Activated CD4-positive, alpha-beta T cell treated with anti-CD3 and anti-CD28 coated beads, Interleukin-2, Interleukin-6, amounts not matched to agents 100 ng/mL and 50 ng/mL, durations not matched to agents 16 hours and 8 hours (primary cell): ENCODE measurements around the gene CDH4.
"Not testable (repeated sequence)": the region's sequence is repeated elsewhere in the genome, so short reads cannot be mapped to it uniquely, and the experiment has no call there.

Experiments
- DNase-seq: peaks from one replicate; pipeline ENCODE4 v3.0.0-alpha.2; 2020

CDH4 gene

GRCh38 chr20:61841966-61842365 lies 589.9 kb downstream of the CDH4 start:
- no peak for DNase-seq

GRCh38 chr20:61844621-61845020 lies 592.6 kb downstream of the CDH4 start:
- DNase-seq = no peak

GRCh38 chr20:61845233-61845671 lies 593.2 kb downstream of the CDH4 start:
- DNase-seq = no peak

- DNase-seq = no peak
These were observed 594.0 kb downstream of the CDH4 start for GRCh38 chr20:61846074-61846473.

GRCh38 chr20:61846741-61847419 lies 594.8 kb downstream of the CDH4 start:
- no peak for DNase-seq

- no peak for DNase-seq
These were observed 595.3 kb downstream of the CDH4 start for GRCh38 chr20:61847420-61847748.

- no peak for DNase-seq
These were observed 595.9 kb downstream of the CDH4 start for GRCh38 chr20:61847986-61848385.

- DNase-seq = no peak
These were observed 596.8 kb downstream of the CDH4 start for GRCh38 chr20:61848851-61849250.

GRCh38 chr20:61849376-61849775 lies 597.3 kb downstream of the CDH4 start:
- no peak for DNase-seq

GRCh38 chr20:61849822-61850221 lies 597.8 kb downstream of the CDH4 start:
- no peak for DNase-seq

- no peak for DNase-seq
These were observed 598.4 kb downstream of the CDH4 start for GRCh38 chr20:61850457-61850856.

GRCh38 chr20:61850926-61851900 lies 599.2 kb downstream of the CDH4 start:
- DNase-seq = no peak

GRCh38 chr20:61852268-61853072 lies 600.4 kb downstream of the CDH4 start:
- no peak for DNase-seq

GRCh38 chr20:61853073-61854005 lies 601.3 kb downstream of the CDH4 start:
- DNase-seq = no peak

- not testable (repeated sequence) for DNase-seq
These were observed 602.5 kb downstream of the CDH4 start for GRCh38 chr20:61854538-61854937.

GRCh38 chr20:61855286-61855685 lies 603.2 kb downstream of the CDH4 start:
- no peak for DNase-seq

- no peak for DNase-seq
These were observed 604.8 kb downstream of the CDH4 start for GRCh38 chr20:61856626-61857413.

- no peak for DNase-seq
These were observed 605.3 kb downstream of the CDH4 start for GRCh38 chr20:61857414-61857775.

- DNase-seq = no peak
These were observed 605.8 kb downstream of the CDH4 start for GRCh38 chr20:61857884-61858283.

- no peak for DNase-seq
These were observed 607.7 kb downstream of the CDH4 start for GRCh38 chr20:61859767-61860166.

GRCh38 chr20:61860260-61860987 lies 608.4 kb downstream of the CDH4 start:
- DNase-seq = no peak
